ENCODE results near the gene LEKR1.
A peak's percentile ranks its signal among the peaks of the same experiment; 100 is the strongest.

LEKR1 gene

GRCh38 chr3:157079676-157080369 lies 253.7 kb downstream of the LEKR1 start:
- DNase-seq (ENCODE audit: low read depth, low spot score) = no peak

GRCh38 chr3:157081626-157082210 lies 255.6 kb downstream of the LEKR1 start:
- peak; percentile 80 for DNase-seq (ENCODE audit: low read depth, low spot score)

- DNase-seq (ENCODE audit: low read depth, low spot score) = no peak
These were observed 256.3 kb downstream of the LEKR1 start for GRCh38 chr3:157082305-157082982.

GRCh38 chr3:157083824-157084223 lies 257.7 kb downstream of the LEKR1 start:
- DNase-seq (ENCODE audit: low read depth, low spot score) = no peak

GRCh38 chr3:157086060-157086750 lies 260.1 kb downstream of the LEKR1 start:
- DNase-seq (ENCODE audit: low read depth, low spot score) = no peak

- DNase-seq (ENCODE audit: low read depth, low spot score) = no peak
These were observed 260.6 kb downstream of the LEKR1 start for GRCh38 chr3:157086775-157087174.

- DNase-seq (ENCODE audit: low read depth, low spot score) = no peak
These were observed 261.2 kb downstream of the LEKR1 start for GRCh38 chr3:157087373-157087772.

- no peak for DNase-seq (ENCODE audit: low read depth, low spot score)
These were observed 261.8 kb downstream of the LEKR1 start for GRCh38 chr3:157087780-157088600.

- peak; percentile 93 for DNase-seq (ENCODE audit: low read depth, low spot score)
These were observed 262.7 kb downstream of the LEKR1 start for GRCh38 chr3:157088601-157089454.

- DNase-seq (ENCODE audit: low read depth, low spot score) = no peak
These were observed 263.5 kb downstream of the LEKR1 start for GRCh38 chr3:157089455-157090221.

- DNase-seq (ENCODE audit: low read depth, low spot score) = no peak
These were observed 265.1 kb downstream of the LEKR1 start for GRCh38 chr3:157091083-157091833.

- DNase-seq (ENCODE audit: low read depth, low spot score) = no peak
These were observed 266.1 kb downstream of the LEKR1 start for GRCh38 chr3:157092230-157092629.

GRCh38 chr3:157093096-157093495 lies 266.9 kb downstream of the LEKR1 start:
- no peak for DNase-seq (ENCODE audit: low read depth, low spot score)

GRCh38 chr3:157094301-157094700 lies 268.1 kb downstream of the LEKR1 start:
- DNase-seq (ENCODE audit: low read depth, low spot score) = no peak

GRCh38 chr3:157094751-157095480 lies 268.8 kb downstream of the LEKR1 start:
- no peak for DNase-seq (ENCODE audit: low read depth, low spot score)
